NCI-H524 treated with DMSO at 0.1 percent for 48 hours (cell line): ENCODE results near the gene P2RY11.
A peak's percentile ranks its signal among the peaks of the same experiment; 100 is the strongest.

Experiments
- DNase-seq: peaks from one replicate; lab custom pipeline; 2025; lab: John Stamatoyannopoulos, UW

Gene P2RY11

DNA sequence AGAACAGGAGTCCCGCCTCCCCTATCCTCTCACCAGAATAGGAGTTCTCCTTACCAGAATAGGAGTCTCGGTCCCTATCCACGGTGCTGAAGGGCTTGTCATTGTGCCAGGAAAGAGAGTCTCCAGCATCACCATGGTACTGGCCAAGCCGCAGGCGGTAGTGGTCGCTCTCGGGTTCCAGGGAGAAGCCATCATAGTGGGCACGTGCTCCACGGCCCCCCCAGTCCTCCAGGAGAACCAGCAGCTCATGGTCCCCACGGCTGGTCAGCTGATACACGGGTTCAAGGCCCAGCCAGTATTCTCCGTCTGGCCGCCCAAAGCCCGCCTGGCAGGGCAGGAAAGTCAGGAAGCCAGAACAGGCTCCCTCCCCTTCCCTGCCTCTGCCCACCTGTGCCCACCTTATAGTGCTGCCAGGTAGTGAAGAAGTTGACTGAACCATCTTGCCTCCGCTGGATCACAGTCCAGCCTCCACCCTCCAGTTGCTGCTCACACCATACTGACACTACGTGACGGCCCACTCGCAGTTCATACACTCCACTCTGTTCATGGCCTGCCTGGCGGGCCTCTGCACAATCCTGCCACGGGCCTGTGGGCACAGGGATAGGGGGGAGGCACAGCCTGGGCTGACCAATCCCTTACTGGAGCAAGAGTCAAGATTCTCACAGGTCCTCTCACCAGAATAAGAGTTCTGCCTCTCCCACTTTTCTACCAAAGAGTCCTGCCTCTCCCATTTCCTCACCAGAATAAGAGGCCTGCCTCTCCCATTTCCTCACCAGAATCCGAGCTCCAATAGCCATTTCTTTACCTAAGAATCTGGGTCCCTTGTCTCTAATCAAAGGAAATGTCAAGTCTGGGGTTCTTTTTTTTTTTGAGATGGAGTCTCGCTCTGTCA is 18.0 kb upstream of the P2RY11 start:
- no peak for DNase-seq

DNA sequence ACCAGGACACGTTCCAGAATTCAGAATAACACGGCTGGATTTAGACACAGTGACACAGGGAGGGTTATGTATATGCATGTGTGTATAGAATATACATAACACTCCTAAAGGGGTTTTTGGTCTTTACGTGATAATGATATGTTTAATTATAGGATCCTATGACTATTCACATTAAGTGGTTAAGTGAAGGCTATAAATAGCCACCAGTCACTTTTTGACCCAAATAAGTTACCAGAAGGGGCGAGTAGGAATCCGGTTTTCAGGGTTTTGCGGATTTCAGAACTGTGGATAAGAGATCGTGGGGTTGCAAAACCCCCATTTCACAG is 15.9 kb upstream of the P2RY11 start:
- no peak for DNase-seq

DNA sequence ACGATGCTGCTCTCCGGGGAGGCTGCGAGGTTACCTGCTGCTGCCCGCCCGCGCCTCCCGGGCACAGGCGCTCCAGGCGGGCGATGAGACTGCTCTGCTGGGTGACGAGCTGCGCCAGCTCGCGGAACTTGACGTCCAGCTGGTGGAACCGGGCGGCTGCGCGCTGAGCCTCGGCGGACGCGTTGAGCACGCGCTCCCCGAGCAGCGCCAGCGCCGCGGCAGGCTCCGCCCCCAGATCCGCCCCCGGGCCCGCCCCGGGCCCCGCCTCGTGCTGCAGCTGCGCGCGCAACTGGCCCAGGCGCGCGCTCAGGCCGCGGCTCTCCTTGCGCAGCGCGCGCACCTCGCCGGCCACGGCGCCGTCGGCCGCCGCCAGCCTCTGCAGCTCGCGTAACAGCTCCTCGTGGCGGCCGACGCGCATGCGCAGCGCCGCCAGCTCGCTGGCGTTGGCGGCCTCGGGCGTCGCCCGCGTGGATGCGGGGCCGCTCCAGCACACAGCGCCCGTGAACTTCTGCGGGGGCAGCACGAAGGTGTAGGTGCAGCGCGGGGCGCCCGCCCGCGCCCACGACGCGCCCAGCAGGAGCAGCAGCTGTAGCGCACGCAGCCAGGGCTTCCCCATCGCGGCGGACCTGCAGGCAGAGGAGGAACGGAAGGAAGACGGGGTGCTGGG is 15.4 kb upstream of the P2RY11 start:
- DNase-seq = peak; percentile 36

- DNase-seq = no peak
Observed at GRCh38 chr19:10096615-10096963, 14.9 kb upstream of the P2RY11 start.

DNA sequence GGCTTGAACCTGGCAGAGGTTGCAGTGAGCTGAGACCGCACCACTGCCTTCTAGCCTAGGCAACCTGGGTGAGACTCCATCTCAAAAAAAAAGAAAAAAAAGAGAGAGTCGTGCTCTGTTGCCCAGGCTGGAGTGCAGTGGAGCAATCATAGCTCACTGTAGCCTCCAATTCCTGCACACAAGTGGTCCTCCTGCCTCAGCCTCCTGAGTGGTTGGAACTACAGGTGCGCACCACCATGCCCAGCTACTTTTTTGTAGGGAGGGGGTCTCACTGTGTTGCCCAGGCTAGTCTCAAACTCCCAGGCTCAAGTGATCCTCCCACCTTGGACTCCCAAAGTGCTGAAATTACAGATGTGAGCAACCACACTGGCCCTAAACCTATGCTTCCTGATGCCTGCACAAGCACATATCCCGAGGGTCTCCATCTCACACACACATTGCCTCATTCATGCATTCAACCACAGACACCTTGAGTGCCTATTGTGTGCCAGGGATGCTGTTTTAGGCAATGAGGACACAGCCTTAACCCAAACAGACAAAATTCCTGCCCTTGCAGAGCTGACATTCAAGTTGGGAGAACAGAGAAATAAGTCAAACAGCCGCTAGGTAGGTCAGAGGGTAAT is 11.2 kb upstream of the P2RY11 start:
- no peak for DNase-seq

DNA sequence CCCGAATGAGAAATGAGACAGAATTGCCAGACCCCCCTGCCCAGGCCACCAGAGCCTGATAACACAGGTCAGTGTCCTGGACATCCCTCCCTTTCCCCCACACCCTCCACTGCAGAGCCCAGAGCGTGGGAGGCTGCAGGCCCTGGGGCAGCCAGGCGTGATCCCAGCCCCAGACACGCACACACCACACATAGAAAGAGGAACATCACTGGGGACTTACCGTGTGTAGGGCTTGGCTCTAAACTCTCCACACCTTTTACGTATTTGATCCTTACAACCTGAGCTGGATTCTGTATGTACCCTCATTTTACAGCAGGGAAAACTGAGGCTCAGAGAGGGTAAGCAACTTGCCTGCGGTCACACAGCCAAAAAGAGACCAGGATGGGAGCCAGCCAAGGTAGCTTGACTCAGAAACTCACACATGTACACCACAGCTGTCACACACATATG is 8.7 kb upstream of the P2RY11 start:
- DNase-seq = no peak

GRCh38 chr19:10104130-10104513 is 7.4 kb upstream of the P2RY11 start:
- DNase-seq = no peak

- DNase-seq = no peak
Observed at GRCh38 chr19:10104665-10105508, 6.6 kb upstream of the P2RY11 start.

GRCh38 chr19:10105509-10106099 is 5.9 kb upstream of the P2RY11 start:
- no peak for DNase-seq

DNA sequence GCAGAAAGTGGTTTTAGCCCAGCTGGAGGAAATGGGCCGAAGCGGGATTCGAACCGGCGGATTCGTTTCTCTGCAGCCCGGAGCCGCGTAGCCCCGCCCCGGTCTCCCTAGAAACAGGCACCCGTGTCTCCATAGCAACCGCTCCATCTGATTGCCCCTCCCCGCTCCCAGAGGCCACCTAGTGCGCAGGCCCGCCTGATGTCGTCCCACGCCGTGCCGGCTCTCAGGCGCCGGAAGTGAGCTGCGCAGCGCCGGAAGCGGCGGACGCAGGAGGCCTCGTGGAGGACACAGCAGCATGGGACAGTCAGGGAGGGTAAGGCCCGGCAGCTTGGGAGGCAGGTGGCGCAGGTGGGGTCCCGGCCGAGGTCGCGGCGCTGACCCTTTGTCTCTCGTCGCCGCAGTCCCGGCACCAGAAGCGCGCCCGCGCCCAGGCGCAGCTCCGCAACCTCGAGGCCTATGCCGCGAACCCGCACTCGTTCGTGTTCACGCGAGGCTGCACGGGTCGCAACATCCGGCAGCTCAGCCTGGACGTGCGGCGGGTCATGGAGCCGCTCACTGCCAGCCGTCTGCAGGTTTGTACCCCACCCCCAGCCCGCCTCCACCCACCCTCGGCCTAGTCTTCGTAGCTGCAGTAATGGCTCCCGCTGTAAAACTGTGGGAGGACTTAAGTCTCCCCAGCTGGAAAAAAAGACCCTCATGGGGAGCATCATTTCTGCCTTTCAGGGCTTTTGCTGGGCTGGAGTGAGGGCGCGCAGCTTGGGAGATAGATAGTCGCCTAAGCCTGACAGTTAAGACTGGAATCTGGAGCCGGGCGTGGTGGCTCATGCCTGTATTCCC is 5.2 kb upstream of the P2RY11 start, which contains the start of gene PPAN:
TSS of gene PPAN (plus strand) at position 263 of the 837 bp plus-strand sequence. CDS start at position 296, 33 bp downstream.
- DNase-seq = peak; percentile 89

DNA sequence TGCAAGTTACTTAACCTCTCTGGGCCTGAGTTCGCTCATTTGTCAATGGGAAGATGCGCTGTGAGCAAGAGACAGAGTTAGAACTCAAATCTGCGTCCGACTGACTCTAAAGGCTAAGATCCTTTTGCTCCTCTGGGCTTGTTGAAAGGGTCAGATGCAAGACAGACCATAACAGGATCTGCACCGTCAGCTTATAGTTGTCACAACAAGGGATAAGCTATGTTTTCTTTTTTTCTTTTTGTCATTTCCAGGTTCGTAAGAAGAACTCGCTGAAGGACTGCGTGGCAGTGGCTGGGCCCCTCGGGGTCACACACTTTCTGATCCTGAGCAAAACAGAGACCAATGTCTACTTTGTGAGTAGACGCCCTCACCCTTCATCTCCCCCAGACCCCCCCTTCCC is 4.2 kb upstream of the P2RY11 start:
- DNase-seq = no peak

DNA sequence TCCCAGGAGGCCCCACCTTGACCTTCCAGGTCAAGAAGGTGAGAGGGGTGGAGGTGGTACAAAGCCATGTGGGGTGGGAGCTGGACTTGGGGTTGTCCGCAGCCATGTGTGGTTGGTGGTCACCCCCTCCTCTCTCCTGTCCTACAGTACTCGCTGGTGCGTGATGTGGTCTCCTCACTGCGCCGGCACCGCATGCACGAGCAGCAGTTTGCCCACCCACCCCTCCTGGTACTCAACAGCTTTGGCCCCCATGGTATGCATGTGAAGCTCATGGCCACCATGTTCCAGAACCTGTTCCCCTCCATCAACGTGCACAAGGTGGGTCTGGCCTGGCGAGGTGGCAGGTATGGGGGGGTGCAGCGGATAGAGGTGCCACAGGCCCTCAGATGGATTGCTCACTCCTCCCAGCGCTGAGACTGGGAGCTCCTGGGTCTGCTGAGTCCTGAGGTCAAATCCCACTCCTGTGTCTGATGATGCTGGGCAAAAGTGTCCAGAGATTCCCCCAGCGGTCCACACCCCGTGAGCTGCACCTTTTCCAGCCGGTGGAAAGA is 3.6 kb upstream of the P2RY11 start:
- no peak for DNase-seq

DNA sequence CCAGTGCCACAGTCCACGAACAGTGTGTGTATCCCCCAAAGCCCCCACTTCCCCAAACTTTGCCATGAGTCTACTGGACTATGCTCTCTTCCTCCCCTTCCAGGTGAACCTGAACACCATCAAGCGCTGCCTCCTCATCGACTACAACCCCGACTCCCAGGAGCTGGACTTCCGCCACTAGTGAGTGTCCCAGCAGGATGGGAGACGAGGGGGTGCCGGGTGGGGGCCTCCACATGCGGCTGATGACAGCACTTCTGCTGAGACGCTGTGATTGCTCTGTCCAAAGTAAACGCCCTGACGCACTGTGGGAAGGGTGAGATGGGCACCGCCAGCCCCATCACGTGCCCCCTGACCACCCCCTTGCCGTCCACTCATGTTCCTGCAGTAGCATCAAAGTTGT is 2.0 kb upstream of the P2RY11 start:
- DNase-seq = no peak

GRCh38 chr19:10110076-10110971 is 1.2 kb upstream of the P2RY11 start:
- DNase-seq = no peak

GRCh38 chr19:10110972-10111317 is 548 bp upstream of the P2RY11 start:
- DNase-seq = no peak

GRCh38 chr19:10112037-10112761 is 706 bp downstream of the P2RY11 start:
- no peak for DNase-seq

- DNase-seq = no peak
Observed at GRCh38 chr19:10112895-10113591, 1.6 kb downstream of the P2RY11 start.

DNA sequence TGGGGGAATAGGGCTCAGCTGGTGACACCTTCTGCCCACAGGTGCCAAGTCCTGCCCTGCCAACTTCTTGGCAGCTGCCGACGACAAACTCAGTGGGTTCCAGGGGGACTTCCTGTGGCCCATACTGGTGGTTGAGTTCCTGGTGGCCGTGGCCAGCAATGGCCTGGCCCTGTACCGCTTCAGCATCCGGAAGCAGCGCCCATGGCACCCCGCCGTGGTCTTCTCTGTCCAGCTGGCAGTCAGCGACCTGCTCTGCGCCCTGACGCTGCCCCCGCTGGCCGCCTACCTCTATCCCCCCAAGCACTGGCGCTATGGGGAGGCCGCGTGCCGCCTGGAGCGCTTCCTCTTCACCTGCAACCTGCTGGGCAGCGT is 2.1 kb downstream of the P2RY11 start:
- no peak for DNase-seq
